ENCODE results near the gene CDKAL1.

DNA sequence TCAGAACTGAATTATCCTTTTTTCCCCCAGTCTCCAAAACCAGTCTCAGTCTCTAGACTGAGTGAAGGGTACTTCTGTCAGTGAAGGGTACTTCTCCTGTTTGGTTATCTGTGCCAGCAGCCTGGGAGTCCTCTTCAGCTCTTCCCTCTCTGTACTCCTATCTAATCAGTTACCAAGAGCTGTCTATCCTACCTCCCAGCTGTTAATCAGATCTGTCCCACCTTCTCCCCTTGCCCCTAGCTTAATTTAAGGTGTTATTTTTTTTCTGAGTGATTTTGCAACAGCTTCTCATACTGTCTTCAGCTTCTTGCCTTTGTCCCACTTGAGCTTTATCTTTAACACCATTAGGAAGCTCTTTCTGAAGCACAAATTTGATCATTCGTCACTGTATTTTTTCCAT, 567.4 kb downstream of the CDKAL1 start:
- TF ChIP-seq, protein P1, sequence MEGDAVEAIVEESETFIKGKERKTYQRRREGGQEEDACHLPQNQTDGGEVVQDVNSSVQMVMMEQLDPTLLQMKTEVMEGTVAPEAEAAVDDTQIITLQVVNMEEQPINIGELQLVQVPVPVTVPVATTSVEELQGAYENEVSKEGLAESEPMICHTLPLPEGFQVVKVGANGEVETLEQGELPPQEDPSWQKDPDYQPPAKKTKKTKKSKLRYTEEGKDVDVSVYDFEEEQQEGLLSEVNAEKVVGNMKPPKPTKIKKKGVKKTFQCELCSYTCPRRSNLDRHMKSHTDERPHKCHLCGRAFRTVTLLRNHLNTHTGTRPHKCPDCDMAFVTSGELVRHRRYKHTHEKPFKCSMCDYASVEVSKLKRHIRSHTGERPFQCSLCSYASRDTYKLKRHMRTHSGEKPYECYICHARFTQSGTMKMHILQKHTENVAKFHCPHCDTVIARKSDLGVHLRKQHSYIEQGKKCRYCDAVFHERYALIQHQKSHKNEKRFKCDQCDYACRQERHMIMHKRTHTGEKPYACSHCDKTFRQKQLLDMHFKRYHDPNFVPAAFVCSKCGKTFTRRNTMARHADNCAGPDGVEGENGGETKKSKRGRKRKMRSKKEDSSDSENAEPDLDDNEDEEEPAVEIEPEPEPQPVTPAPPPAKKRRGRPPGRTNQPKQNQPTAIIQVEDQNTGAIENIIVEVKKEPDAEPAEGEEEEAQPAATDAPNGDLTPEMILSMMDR (IDR thresholded peaks at IDR 0.05): no peak
- no peak for TF ChIP-seq SOX15 (CRISPR knock-in tag; IDR thresholded peaks at IDR 0.05)
- TF ChIP-seq, protein P2, sequence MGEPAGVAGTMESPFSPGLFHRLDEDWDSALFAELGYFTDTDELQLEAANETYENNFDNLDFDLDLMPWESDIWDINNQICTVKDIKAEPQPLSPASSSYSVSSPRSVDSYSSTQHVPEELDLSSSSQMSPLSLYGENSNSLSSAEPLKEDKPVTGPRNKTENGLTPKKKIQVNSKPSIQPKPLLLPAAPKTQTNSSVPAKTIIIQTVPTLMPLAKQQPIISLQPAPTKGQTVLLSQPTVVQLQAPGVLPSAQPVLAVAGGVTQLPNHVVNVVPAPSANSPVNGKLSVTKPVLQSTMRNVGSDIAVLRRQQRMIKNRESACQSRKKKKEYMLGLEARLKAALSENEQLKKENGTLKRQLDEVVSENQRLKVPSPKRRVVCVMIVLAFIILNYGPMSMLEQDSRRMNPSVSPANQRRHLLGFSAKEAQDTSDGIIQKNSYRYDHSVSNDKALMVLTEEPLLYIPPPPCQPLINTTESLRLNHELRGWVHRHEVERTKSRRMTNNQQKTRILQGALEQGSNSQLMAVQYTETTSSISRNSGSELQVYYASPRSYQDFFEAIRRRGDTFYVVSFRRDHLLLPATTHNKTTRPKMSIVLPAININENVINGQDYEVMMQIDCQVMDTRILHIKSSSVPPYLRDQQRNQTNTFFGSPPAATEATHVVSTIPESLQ (CRISPR knock-in tag; IDR thresholded peaks at IDR 0.05): no peak
- TF ChIP-seq, protein P3, sequence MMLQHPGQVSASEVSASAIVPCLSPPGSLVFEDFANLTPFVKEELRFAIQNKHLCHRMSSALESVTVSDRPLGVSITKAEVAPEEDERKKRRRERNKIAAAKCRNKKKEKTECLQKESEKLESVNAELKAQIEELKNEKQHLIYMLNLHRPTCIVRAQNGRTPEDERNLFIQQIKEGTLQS (CRISPR knock-in tag; conservative IDR thresholded peaks at IDR 0.05): no peak
- TF ChIP-seq CREM (CRISPR knock-in tag; IDR thresholded peaks at IDR 0.05): no peak
- no peak for TF ChIP-seq SMAD3 (CRISPR knock-in tag; IDR thresholded peaks at IDR 0.05; ENCODE audit: borderline replicate concordance)
- TF ChIP-seq, protein P4, sequence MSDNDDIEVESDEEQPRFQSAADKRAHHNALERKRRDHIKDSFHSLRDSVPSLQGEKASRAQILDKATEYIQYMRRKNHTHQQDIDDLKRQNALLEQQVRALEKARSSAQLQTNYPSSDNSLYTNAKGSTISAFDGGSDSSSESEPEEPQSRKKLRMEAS (CRISPR knock-in tag; IDR thresholded peaks at IDR 0.05): no peak
- no peak for TF ChIP-seq FOXK1 (CRISPR knock-in tag; IDR thresholded peaks at IDR 0.05)
- no peak for TF ChIP-seq NR2C2 (CRISPR knock-in tag; IDR thresholded peaks at IDR 0.05)
- TF ChIP-seq TEAD4 (CRISPR knock-in tag; IDR thresholded peaks at IDR 0.05): no peak
- TF ChIP-seq ESRRA (CRISPR knock-in tag; IDR thresholded peaks at IDR 0.05; ENCODE audit: borderline replicate concordance): no peak
- no peak for TF ChIP-seq NR3C1 (CRISPR knock-in tag; conservative IDR thresholded peaks at IDR 0.05; ENCODE audit: low read depth)
